GM12878 (cell line): Measurements from ENCODE around the gene UBA5.

Experiments used
- EP300 ChIP-seq, 2 experiments: fragments of 150-350 bp in 1 of 2; IDR thresholded peaks; 2 replicates each; pipeline ENCODE4 v1.6.1; 2011 to 2012; ENCODE audit warnings: low read depth in 2 of 2, low read length in 2 of 2, borderline replicate concordance in 1 of 2, improper control_type of control experiment in 1 of 2, inconsistent platforms in 1 of 2; ENCODE audit not compliant: control insufficient read depth in 1 of 2
- EZH2 ChIP-seq: IDR thresholded peaks from 2 replicates; pipeline ENCODE4 v1.6.1; 2012; ENCODE audit warnings: low read depth, mild to moderate bottlenecking, control low read depth, inconsistent platforms, low read length, borderline replicate concordance; ENCODE audit not compliant: control insufficient read depth
- HCFC1 ChIP-seq: fragments of 150-350 bp; IDR thresholded peaks from 2 replicates; pipeline ENCODE4 v1.6.1; 2014; ENCODE audit warnings: low read length
- KAT2A ChIP-seq: conservative IDR thresholded peaks from 2 replicates; pipeline ENCODE4 v1.6.1; 2011; ENCODE audit warnings: low read depth, low read length; ENCODE audit not compliant: control insufficient read depth
- KLF5 ChIP-seq: fragments of 450-650 bp; IDR thresholded peaks from 2 replicates; pipeline ENCODE4 v1.6.1; 2014; ENCODE audit warnings: mild to moderate bottlenecking; ENCODE audit not compliant: partially characterized antibody
- POLR2AphosphoS5 ChIP-seq: IDR thresholded peaks from 2 replicates; pipeline ENCODE4 v1.6.1; 2011; ENCODE audit warnings: mild to moderate bottlenecking, low read length, inconsistent platforms
- RAD21 ChIP-seq: IDR thresholded peaks from 2 replicates; pipeline ENCODE4 v1.6.1; 2011; ENCODE audit warnings: mild to moderate bottlenecking, low read depth, low read length, moderate library complexity; ENCODE audit not compliant: insufficient read depth
- RELB ChIP-seq: fragments of 450-650 bp; IDR thresholded peaks from 2 replicates; pipeline ENCODE4 v1.6.1; 2017; ENCODE audit warnings: low read depth, mild to moderate bottlenecking, moderate library complexity
- SMAD5 ChIP-seq: IDR thresholded peaks from 2 replicates; pipeline ENCODE4 v1.6.1; 2016; ENCODE audit warnings: antibody characterized with exemption, low read depth
- SP1 ChIP-seq: IDR thresholded peaks from one replicate; pipeline ENCODE4 v1.6.1; 2011; ENCODE audit warnings: low read depth, low read length
- TAF1 ChIP-seq: IDR thresholded peaks from 2 replicates; pipeline ENCODE4 v1.6.1; 2011; ENCODE audit warnings: mild to moderate bottlenecking, low read depth, low read length, borderline replicate concordance

- TF ChIP-seq EP300 (IDR thresholded peaks at IDR 0.05; ENCODE audit: borderline replicate concordance in 1 of 2, control insufficient read depth in 1 of 2, low read depth in 2 of 2, low read length in 2 of 2) (no peak), TAF1 (no peak), RELB (no peak), HCFC1 (no peak), EZH2 (no peak), KLF5 (no peak), KAT2A (no peak), SMAD5 (no peak), SP1 (no peak), RAD21 (no peak), POLR2AphosphoS5 (no peak)
These were observed 4.7 kb upstream of the UBA5 start for GRCh38 chr3:132655471-132655870.
